DND-41 (cell line): Measurements from ENCODE around the gene RAB6B.

Experiments
- ATAC-seq: fragments of 200-7000 bp; cut with Tn5 transposase; 3 replicates; pipeline ENCODE4 v1.9.1; 2021; ENCODE audit warnings: low read depth; ENCODE audit not compliant: insufficient read depth
- DNase-seq: peaks from one replicate; pipeline ENCODE4 v3.0.0-alpha.2; 2020
- H2AFZ ChIP-seq: 2 replicates; pipeline ENCODE4 v1.6.0; 2012; ENCODE audit warnings: low read depth, low read length
- H3K27ac ChIP-seq: 2 replicates; pipeline ENCODE4 v1.5.1; 2012; ENCODE audit warnings: low read length, inconsistent platforms
- H3K27me3 ChIP-seq: fragments of 200-600 bp; sonication (generic); 2 replicates; pipeline ENCODE4 v1.6.0; 2012; ENCODE audit warnings: low read length, mild to moderate bottlenecking, inconsistent platforms; ENCODE audit not compliant: insufficient read depth, poor library complexity
- H3K36me3 ChIP-seq: 2 replicates; pipeline ENCODE4 v1.5.1; 2012; ENCODE audit warnings: low read length, inconsistent platforms; ENCODE audit not compliant: insufficient read depth
- H3K4me1 ChIP-seq: 2 replicates; pipeline ENCODE4 v1.5.1; 2012; ENCODE audit warnings: mild to moderate bottlenecking, low read length; ENCODE audit not compliant: insufficient read depth
- H3K4me2 ChIP-seq: 2 replicates; pipeline ENCODE4 v1.6.0; 2012; ENCODE audit warnings: mild to moderate bottlenecking, moderate library complexity, low read length, inconsistent platforms; ENCODE audit not compliant: insufficient read depth
- H3K4me3 ChIP-seq, 2 experiments: fragments of 200-600 bp in 1 of 2; shearing (Covaris generic) in 1 of 2; 2 replicates each; pipeline ENCODE4 v1.5.1; 2012 to 2016; ENCODE audit warnings: inconsistent platforms in 2 of 2, low read length in 2 of 2, mild to moderate bottlenecking in 2 of 2, low read depth in 1 of 2, moderate library complexity in 1 of 2
- H3K79me2 ChIP-seq: 2 replicates; pipeline ENCODE4 v1.6.0; 2012; ENCODE audit warnings: low read length, inconsistent platforms; ENCODE audit not compliant: insufficient read depth
- H3K9ac ChIP-seq: 2 replicates; pipeline ENCODE4 v1.6.0; 2012; ENCODE audit warnings: low read depth, mild to moderate bottlenecking, inconsistent platforms, low read length, moderate library complexity
- H3K9me3 ChIP-seq: 2 replicates; pipeline ENCODE4 v1.5.1; 2012; ENCODE audit warnings: low read length, moderate library complexity, mild to moderate bottlenecking, inconsistent platforms; ENCODE audit not compliant: insufficient read depth, severe bottlenecking
- H4K20me1 ChIP-seq: 2 replicates; pipeline ENCODE4 v1.6.0; 2012; ENCODE audit warnings: low read length; ENCODE audit not compliant: insufficient read depth
- CTCF ChIP-seq: IDR thresholded peaks from 2 replicates; pipeline ENCODE4 v1.5.1; 2012; ENCODE audit warnings: borderline replicate concordance, low read length, moderate library complexity, mild to moderate bottlenecking; ENCODE audit not compliant: poor library complexity, severe bottlenecking; ENCODE audit errors: extremely low read depth
- EZH2 ChIP-seq: IDR thresholded peaks from 3 replicates; pipeline ENCODE4 v1.6.1; 2012; ENCODE audit warnings: borderline replicate concordance, low read depth, mild to moderate bottlenecking, moderate library complexity, low read length, inconsistent platforms; ENCODE audit not compliant: severe bottlenecking

RAB6B gene

DNA sequence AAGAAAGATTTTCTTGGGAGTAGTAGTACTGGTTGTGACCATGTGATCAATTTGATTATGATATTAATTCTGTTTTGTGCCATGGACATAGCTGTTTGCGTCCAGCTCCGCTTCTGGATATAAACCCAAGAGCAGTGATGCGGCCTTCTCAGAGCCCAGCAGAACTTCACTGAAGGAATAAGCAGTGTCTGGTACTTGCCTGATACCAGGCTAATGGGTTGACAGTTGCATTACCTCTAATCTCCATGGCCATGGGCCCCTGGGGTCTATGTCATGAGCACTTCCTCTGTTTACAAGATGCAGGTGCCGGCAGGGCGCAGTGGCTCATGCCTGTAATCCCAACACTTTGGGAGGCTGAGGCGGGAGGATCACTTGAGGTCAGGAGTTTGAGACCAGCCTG lies 36.3 kb upstream of the RAB6B start:
- Histone ChIP-seq H3K36me3 (no peaks in the 10 kb centered on the region), H3K4me3 (no peak overlapping the region), H3K27me3 (no peaks in the 10 kb centered on the region), H3K4me2 (no peak overlapping the region), H2AFZ (no peak overlapping the region), H3K4me1 (no peaks in the 10 kb centered on the region), H3K27ac (no peak overlapping the region), H4K20me1 (no peaks in the 10 kb centered on the region), H3K9ac (no peak overlapping the region), H3K9me3 (no peaks in the 10 kb centered on the region), H3K79me2 (no peaks in the 10 kb centered on the region)
- no peak for ATAC-seq
- TF ChIP-seq CTCF (no peak), EZH2 (no peak)
- DNase-seq, result no peak

GRCh38 chr3:133931084-133931483 lies 35.4 kb upstream of the RAB6B start:
- H3K79me2 ChIP-seq, result no peaks in the 10 kb centered on the region
- H2AFZ ChIP-seq, result no peak overlapping the region
- H3K4me3 ChIP-seq, result no peak overlapping the region
- H3K4me2 ChIP-seq, result no peak overlapping the region
- no peak for ATAC-seq
- no peak for TF ChIP-seq CTCF
- TF ChIP-seq EZH2, result no peak
- no peaks in the 10 kb centered on the region for H3K9me3 ChIP-seq
- no peaks in the 10 kb centered on the region for H4K20me1 ChIP-seq
- no peaks in the 10 kb centered on the region for H3K36me3 ChIP-seq
- H3K27me3 ChIP-seq, result no peaks in the 10 kb centered on the region
- H3K9ac ChIP-seq, result no peak overlapping the region
- no peaks in the 10 kb centered on the region for H3K4me1 ChIP-seq
- H3K27ac ChIP-seq, result no peak overlapping the region
- DNase-seq, result no peak

DNA sequence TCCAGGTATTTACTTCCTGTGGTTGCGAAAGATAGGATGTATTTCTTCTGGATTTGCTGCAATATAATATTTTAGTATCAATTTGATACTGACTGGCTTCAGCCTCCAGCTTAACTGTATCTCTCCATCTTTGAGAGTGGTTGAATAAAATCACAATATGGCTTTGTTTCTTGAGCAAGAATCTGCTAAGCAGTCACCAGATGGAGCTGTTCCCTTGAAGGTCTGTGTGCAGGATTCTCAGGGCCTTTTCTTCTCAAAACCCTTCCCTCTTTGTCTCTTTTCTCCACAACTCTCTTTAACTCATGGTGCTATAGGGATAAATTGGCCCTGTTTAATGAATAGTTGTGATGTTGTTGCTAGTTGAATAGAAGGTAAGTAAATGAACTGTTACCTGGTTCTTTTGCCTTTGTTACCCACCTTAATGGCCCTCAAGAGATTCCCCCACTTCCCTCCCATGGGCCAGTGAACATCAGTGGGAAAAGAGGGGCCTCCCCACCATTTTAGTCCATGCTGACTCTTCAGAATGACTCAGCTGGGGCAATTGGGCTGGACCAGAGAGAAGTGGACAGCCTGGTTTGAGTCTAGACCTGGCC lies 34.8 kb upstream of the RAB6B start:
- Histone ChIP-seq H3K9me3 (no peaks in the 10 kb centered on the region), H3K36me3 (no peaks in the 10 kb centered on the region), H2AFZ (no peak overlapping the region), H3K27me3 (no peaks in the 10 kb centered on the region), H3K4me1 (no peaks in the 10 kb centered on the region), H3K79me2 (no peaks in the 10 kb centered on the region), H4K20me1 (no peaks in the 10 kb centered on the region), H3K9ac (no peak overlapping the region), H3K27ac (no peak overlapping the region), H3K4me3 (no peak overlapping the region), H3K4me2 (no peak overlapping the region)
- ATAC-seq, result peak; percentile 42; the same call in 1 of the 3 replicates
- TF ChIP-seq CTCF (peak; percentile 64), EZH2 (no peak)
- peak; percentile 19 for DNase-seq

DNA sequence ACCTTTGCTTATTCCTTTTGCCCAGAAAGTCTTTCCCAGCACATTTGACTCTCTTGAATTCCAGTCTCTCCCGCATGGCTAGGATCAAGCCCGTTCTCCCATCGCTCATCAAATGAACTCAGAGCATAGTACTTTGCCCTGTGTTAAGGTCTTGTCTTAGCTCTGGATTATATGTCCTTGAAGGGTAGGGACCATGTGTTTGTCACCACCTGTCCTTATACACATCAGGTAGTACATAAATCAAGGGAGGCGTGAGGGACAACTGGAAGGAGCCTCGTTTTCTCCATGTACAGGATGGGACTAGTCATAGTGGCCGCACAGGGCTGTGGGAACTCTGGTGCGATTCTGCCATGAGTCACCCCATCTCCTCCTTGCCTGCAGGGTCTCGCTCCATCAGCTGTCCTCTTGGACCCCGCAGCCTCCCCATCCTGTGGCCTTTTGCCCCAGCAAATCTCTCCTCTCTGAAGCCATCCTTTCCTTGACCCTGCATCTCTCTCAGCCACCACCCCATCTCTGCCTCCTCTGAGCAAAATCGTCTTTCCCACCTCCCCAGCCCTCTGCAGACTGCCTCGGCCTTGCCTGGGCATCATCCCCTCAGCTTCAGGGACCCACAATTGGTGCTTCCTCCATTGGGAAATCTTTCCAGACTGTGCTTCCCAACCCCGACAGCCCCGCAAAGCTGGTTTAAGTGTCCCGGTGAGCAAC lies 33.4 kb upstream of the RAB6B start:
- Histone ChIP-seq H3K27me3 (no peaks in the 10 kb centered on the region), H2AFZ (no peak overlapping the region), H3K4me3 (no peak overlapping the region), H4K20me1 (no peaks in the 10 kb centered on the region), H3K4me2 (no peak overlapping the region), H3K27ac (no peak overlapping the region), H3K4me1 (no peaks in the 10 kb centered on the region), H3K36me3 (no peaks in the 10 kb centered on the region), H3K9ac (no peak overlapping the region), H3K79me2 (no peaks in the 10 kb centered on the region), H3K9me3 (no peaks in the 10 kb centered on the region)
- TF ChIP-seq EZH2, result no peak
- no peak for TF ChIP-seq CTCF
- no peak for DNase-seq
- no peak for ATAC-seq
